HT1080 (cell line): ENCODE measurements around the gene MRPL48. TPM values are rescaled to one million over a fixed set of nuclear protein-coding genes. Genes with fewer than 3 reads are reported as not detected.
A peak's percentile ranks its signal among the peaks of the same experiment; 100 is the strongest.

Experiments used
- DNase-seq: peaks from one replicate; pipeline ENCODE4 v3.0.0-alpha.2; 2015; ENCODE audit warnings: low read depth
- total RNA-seq: library from RNA; depleted of rRNA; stranded (reverse); fragments of >200 nt; shearing (Covaris generic); gene quantifications from 2 replicates; pipeline ENCODE4 v1.2.3, GENCODE V29; 2014; rRNA removed

MRPL48 gene
- total RNA-seq, 1 experiment from 2014 or later: 64.8 TPM

GRCh38 chr11:73889019-73889418 lies 101.3 kb downstream of the MRPL48 start:
- DNase-seq: peak; percentile 13

DNA sequence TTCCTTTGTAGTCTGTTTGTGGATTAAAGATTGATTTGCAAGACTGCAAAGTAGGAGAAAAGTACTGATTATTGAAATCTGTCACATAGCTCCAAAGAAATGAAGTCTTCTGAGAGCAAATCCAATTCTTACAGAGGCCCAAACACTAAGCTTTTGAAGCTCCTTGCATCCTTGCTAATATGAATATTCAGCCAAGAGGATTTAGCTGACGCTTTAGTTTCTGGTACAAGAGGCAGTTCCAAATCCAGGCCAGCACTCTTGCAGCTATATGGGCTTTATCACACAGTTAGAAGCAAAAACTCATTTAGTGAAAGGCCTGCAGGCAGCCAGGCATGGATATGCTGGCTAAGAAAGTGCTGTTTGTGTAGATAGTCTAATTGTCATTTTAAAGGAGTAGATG lies 101.9 kb downstream of the MRPL48 start:
- DNase-seq: no peak

DNA sequence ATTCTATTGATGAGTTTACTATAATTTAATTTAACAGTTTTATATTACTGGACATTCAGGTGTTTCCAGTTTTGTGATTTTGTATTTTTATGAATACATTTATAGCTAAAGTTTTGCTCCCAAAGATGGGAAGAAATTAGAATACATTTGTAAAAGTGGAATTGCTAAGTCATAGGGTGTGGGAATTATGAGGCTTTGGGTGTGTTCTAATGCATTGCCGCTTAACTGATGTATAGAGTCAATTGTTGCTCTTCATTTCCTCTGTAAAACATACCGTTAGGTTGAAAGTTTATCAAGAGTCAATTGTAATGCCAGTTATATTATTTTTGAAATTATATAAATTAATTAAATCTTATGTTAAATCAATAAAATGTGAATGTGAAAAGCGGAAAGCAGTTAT lies 105.4 kb downstream of the MRPL48 start:
- no peak for DNase-seq

DNA sequence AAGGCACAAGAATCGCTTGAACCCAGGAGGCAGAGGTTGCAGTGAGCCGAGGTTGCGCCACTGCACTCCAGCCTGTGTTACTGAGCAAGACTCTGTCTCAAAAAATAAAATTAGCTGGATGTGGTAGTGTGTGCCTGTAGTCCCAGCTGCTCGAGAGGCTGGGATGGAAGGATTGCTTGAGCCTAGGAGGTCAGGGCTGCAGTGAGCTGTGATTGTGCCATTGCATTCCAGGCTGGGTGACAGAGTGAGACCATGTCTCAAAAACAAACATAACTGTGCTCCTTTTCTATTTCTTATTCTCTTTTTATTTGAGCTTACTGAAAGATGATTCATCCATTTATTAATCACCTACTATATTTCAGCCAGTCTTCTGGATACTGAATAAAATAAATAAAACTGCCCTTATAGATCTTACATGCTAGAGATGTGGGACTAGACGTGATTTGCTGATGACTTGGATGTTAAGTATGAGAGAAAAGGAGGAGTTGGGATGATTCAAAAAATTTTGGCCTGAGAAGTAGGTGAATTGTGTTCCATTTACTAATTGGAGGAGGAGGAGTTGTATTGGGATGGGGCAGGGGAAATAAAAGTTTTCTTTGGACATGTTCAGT lies 107.2 kb downstream of the MRPL48 start:
- no peak for DNase-seq

GRCh38 chr11:73902303-73902702 lies 114.6 kb downstream of the MRPL48 start:
- no peak for DNase-seq

GRCh38 chr11:73907191-73907590 lies 119.5 kb downstream of the MRPL48 start:
- peak; percentile 78 for DNase-seq

- DNase-seq: no peak
These were observed 124.4 kb downstream of the MRPL48 start for GRCh38 chr11:73912026-73912425.

DNA sequence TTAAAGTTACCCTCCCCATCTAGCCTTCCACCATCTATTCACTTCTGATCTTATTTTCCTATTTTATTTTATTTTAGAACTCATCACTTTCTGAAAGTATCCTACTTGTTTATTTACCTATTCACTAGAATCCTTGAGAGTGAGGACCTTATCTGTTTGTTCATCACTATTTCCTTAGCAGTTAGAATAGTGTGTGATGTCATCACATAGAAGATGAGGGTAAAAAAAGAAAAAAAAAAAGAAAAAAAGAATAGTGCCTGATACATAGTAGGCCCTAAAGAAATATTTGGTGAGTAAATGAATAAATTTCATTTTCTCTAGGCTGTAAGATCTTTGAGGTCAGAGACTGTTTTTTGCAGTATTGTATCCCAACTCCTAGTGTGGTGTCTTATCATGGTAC lies 125.8 kb downstream of the MRPL48 start:
- DNase-seq: no peak

GRCh38 chr11:73914284-73914683 lies 126.6 kb downstream of the MRPL48 start:
- DNase-seq: no peak

Other genes starting within 250 kb of the MRPL48 start
- gene FAM168A, start 189.8 kb upstream of the MRPL48 start, total RNA-seq: 17.1 and 20.3 TPM in 2 replicates
- gene PLEKHB1, start 141.3 kb upstream of the MRPL48 start, total RNA-seq: 0.13 and 0.80 TPM in 2 replicates
- 45.9 and 59.7 TPM in 2 replicates for gene RAB6A, start 26.8 kb upstream of the MRPL48 start, total RNA-seq
- 170 and 188 TPM in 2 replicates for gene COA4, start 89.0 kb downstream of the MRPL48 start, total RNA-seq
- gene PAAF1, start 89.1 kb downstream of the MRPL48 start, total RNA-seq: 8.2 and 14.9 TPM in 2 replicates
- gene DNAJB13, start 163.2 kb downstream of the MRPL48 start, total RNA-seq: 0.07 and 0.13 TPM in 2 replicates
- not detected in 2 replicates for gene UCP2, start 195.0 kb downstream of the MRPL48 start, total RNA-seq
- gene UCP3, start 221.2 kb downstream of the MRPL48 start, total RNA-seq: 0.29 and 0.43 TPM in 2 replicates